ENCODE measurements around the gene BRD3. TPM values are rescaled to one million over a fixed set of nuclear protein-coding genes. Genes with fewer than 3 reads are reported as not detected.

The BRD3 gene
- total RNA-seq, 1 experiment from 2014 or later = 25.6 TPM

DNA sequence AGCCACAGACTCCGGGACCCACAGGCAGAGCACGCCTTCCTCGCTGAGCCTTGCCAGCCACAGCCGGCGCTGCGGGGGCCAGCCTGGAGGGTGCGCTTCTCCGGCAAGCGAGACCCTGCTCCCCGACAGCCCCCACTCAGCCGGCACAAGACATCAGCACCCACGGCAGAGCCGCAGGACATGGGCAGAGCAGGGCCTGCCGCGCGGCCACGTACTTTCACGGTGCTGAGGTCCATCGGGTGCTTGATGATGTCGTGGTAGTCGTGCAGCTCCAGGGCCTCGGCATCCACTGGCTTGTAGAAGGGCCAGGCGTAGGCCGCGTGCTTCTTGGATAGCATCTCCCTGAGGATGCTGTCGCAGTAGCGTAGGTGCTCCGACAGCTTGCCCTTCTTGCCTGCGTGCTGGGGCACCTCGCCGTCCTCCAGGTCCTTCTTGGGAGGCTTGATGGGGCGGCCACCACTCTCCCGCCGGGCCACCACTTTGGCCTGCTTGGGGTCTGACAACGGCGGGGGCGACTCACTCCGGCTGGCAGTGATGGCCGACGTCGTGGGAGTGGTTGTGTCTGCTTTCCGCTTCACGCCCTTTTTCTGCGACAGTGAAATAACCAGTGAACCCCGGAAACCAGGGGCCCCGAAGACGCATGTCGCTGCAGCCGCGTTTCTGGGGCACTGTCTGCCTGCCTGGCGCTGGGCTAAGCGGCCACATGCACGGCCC is 19.8 kb downstream of the BRD3 start:
- no peak for DNase-seq (ENCODE audit: unreplicated experiment)
- H3K4me1 Mint-ChIP-seq (ENCODE audit: insufficient read depth, unreplicated experiment) = no peaks in the 10 kb centered on the region
- no TSS peak for BruUV-seq (replicated peaks)
- H3K27ac Mint-ChIP-seq (ENCODE audit: low read depth, unreplicated experiment) = no peak overlapping the region
- intact Hi-C loops (cut with micrococcal nuclease) = no loop called here
- H3K27me3 Mint-ChIP-seq (ENCODE audit: insufficient read depth, unreplicated experiment) = no peaks in the 10 kb centered on the region
- no peak overlapping the region for H3K4me3 Mint-ChIP-seq (ENCODE audit: unreplicated experiment)
- ChIA-PET CTCF (interaction anchor here (1.2 kb wide), 1 partner anchor 12 kb away, joined by 3 read pairs; no protein-coding TSS in a partner anchor), POLR2A (no interaction called here)
- H3K9me3 Mint-ChIP-seq (ENCODE audit: unreplicated experiment) = no peaks in the 10 kb centered on the region
- TF ChIP-seq, protein P1, sequence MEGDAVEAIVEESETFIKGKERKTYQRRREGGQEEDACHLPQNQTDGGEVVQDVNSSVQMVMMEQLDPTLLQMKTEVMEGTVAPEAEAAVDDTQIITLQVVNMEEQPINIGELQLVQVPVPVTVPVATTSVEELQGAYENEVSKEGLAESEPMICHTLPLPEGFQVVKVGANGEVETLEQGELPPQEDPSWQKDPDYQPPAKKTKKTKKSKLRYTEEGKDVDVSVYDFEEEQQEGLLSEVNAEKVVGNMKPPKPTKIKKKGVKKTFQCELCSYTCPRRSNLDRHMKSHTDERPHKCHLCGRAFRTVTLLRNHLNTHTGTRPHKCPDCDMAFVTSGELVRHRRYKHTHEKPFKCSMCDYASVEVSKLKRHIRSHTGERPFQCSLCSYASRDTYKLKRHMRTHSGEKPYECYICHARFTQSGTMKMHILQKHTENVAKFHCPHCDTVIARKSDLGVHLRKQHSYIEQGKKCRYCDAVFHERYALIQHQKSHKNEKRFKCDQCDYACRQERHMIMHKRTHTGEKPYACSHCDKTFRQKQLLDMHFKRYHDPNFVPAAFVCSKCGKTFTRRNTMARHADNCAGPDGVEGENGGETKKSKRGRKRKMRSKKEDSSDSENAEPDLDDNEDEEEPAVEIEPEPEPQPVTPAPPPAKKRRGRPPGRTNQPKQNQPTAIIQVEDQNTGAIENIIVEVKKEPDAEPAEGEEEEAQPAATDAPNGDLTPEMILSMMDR (IDR thresholded peaks at IDR 0.05; ENCODE audit: unreplicated experiment) = no peak
- H3K36me3 Mint-ChIP-seq (ENCODE audit: insufficient read depth, unreplicated experiment) = peaks cover 67% of the 10 kb centered on the region

DNA sequence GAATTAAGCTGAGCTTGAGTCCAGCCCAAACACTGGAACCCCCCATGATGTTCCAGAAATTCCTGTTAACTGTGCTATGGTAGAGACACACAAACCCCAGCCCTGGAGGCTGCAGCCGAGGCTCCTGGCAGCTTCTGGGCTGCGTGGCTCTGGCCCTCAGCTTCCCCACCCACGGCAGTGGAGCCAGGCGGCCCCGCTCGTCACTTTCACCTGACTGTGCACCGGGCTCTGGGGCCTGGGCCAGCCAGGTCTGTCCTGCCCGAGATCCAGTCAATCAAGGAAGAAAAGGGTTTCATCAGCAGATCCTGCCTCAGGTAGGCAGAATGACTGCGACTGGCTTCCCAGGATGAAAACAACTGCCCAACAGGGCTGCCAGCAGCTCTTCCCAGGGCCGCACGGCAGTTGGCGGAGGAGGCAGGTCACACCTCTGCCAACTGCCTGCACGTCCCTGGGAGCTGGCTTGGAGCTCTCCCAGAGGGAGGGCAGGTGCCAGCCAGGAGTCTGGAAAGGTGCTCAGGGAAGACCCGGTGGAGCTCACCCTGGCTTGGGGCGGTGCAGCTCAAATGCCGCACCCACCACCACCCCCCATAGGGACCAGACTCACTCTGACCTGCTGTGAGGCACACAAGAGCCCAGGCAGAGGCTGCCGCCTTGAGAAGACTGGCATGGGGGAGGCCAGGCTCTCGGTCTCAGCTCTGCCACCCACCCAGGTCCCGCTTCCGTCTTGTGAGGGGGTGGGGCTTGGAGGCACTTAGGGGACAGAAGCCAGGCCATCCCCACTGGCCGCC is 20.7 kb downstream of the BRD3 start:
- H3K4me1 Mint-ChIP-seq (ENCODE audit: insufficient read depth, unreplicated experiment) = no peaks in the 10 kb centered on the region
- peaks cover 58% of the 10 kb centered on the region for H3K36me3 Mint-ChIP-seq (ENCODE audit: insufficient read depth, unreplicated experiment)
- no TSS peak for BruUV-seq (replicated peaks)
- ChIA-PET CTCF (interaction anchor here (0.5 to 1.3 kb wide), 3 partner anchors 7 to 11 kb away, joined by 3 to 4 read pairs (median 3); no protein-coding TSS in a partner anchor), POLR2A (interaction anchor here (0.6 kb wide), 1 partner anchor 18 kb away, joined by 4 read pairs; no protein-coding TSS in a partner anchor)
- H3K27me3 Mint-ChIP-seq (ENCODE audit: insufficient read depth, unreplicated experiment) = no peaks in the 10 kb centered on the region
- H3K4me3 Mint-ChIP-seq (ENCODE audit: unreplicated experiment) = no peak overlapping the region
- no peak overlapping the region for H3K27ac Mint-ChIP-seq (ENCODE audit: low read depth, unreplicated experiment)
- intact Hi-C loops (cut with micrococcal nuclease) = no loop called here
- TF ChIP-seq, protein P1 (IDR thresholded peaks at IDR 0.05; ENCODE audit: unreplicated experiment) = no peak
- DNase-seq (ENCODE audit: unreplicated experiment) = no peak
- H3K9me3 Mint-ChIP-seq (ENCODE audit: unreplicated experiment) = no peaks in the 10 kb centered on the region

DNA sequence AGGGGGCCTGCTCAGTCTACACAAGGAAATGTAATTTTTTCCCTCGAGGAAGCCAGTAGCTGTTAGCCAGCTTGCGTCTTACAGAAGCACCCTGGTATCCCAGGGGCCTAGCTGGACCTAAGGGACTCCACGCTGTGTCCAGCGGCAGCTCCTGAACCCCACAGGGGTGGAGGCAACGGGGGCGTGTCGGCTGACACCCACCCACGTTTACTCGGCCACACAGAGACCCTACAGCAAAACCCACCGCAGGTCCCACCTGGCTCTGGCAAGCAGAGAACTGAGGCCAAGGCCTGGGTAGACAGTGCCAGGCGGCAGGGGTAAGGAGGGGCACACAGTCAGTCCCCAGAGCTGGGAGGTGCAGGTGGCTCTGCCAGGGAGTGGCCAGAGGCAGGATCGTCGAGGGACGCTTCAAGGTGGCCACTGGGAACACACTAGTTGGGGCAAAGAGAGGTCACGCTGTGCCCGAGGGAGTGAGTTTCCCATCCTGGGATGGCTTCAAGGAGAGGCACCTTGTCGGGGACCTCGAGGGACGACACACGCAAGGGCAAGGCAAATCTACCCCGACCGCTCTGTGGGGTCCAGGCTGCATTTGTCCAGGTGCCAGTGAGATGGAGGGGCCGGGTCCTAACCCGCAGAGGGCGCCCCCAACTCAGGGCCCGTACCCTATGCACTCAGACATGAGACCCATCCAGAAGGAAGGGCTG is 21.8 kb downstream of the BRD3 start:
- no peak for DNase-seq (ENCODE audit: unreplicated experiment)
- Mint-ChIP-seq H3K4me1 (ENCODE audit: insufficient read depth, unreplicated experiment) (no peaks in the 10 kb centered on the region), H3K36me3 (ENCODE audit: insufficient read depth, unreplicated experiment) (peaks cover 54% of the 10 kb centered on the region), H3K4me3 (ENCODE audit: unreplicated experiment) (no peak overlapping the region), H3K27ac (ENCODE audit: low read depth, unreplicated experiment) (no peak overlapping the region), H3K9me3 (ENCODE audit: unreplicated experiment) (no peaks in the 10 kb centered on the region), H3K27me3 (ENCODE audit: insufficient read depth, unreplicated experiment) (no peaks in the 10 kb centered on the region)
- intact Hi-C loops (cut with micrococcal nuclease) = no loop called here
- ChIA-PET CTCF (interaction anchor here (1.3 kb wide), 1 partner anchor 10 kb away, joined by 4 read pairs; no protein-coding TSS in a partner anchor), POLR2A (interaction anchor here (0.6 kb wide), 2 partner anchors 9 to 19 kb away, joined by 4 read pairs; no protein-coding TSS in a partner anchor)
- BruUV-seq (replicated peaks) = no TSS peak
- TF ChIP-seq, protein P1 (IDR thresholded peaks at IDR 0.05; ENCODE audit: unreplicated experiment) = no peak

DNA sequence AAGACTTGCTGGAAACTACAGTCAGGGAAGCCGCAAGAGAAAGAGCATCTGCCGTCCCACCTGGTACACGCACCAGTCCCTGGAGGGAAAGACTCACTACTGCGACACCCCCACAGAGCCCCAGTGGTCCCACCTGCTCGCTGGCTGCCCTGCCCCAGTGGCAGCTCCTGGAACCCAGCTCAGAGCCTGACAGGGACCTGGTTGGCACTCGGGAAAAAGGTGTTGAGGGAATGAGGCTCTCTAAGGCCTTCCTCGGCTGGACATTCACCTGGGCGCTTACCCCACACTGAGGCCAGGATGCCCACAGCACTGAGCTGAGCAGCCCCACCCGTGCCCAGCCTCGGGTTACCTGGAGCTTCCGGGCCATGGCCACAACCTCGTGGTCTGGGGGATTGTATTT is 22.9 kb downstream of the BRD3 start:
- TF ChIP-seq, protein P1 (IDR thresholded peaks at IDR 0.05; ENCODE audit: unreplicated experiment) = no peak
- no TSS peak for BruUV-seq (replicated peaks)
- Mint-ChIP-seq H3K9me3 (ENCODE audit: unreplicated experiment) (no peaks in the 10 kb centered on the region), H3K4me3 (ENCODE audit: unreplicated experiment) (no peak overlapping the region), H3K27ac (ENCODE audit: low read depth, unreplicated experiment) (no peak overlapping the region), H3K4me1 (ENCODE audit: insufficient read depth, unreplicated experiment) (no peaks in the 10 kb centered on the region), H3K36me3 (ENCODE audit: insufficient read depth, unreplicated experiment) (peaks cover 53% of the 10 kb centered on the region), H3K27me3 (ENCODE audit: insufficient read depth, unreplicated experiment) (no peaks in the 10 kb centered on the region)
- ChIA-PET CTCF (interaction anchor here (0.6 kb wide), 1 partner anchor 11 kb away, joined by 4 read pairs; no protein-coding TSS in a partner anchor), POLR2A (no interaction called here)
- intact Hi-C loops (cut with micrococcal nuclease) = no loop called here
- no peak for DNase-seq (ENCODE audit: unreplicated experiment)
